ENCODE measurements around the gene ECM2.

ECM2 gene

DNA sequence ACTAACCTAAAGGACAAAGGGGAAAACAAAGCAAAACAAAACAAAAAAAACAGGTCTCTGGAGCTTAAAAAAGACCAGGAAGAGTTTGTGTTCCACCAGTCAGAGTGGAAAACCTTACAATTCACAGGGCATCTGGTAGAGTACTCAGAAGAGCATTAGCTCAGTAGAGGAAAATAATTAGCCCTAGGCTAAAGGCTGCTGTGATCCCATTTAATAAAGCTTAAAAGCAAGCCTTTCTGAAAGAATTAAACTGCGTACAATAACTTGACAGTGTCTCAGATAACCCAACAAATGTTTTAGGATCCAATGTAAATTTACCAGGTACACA is 7.3 kb downstream of the ECM2 start:
- in situ Hi-C loops (cut with HindIII; ENCODE audit: low sequenced_read_pairs) = loop anchor here (5.0 kb wide), 1 partner anchor 49 kb away; no protein-coding TSS in a partner anchor

DNA sequence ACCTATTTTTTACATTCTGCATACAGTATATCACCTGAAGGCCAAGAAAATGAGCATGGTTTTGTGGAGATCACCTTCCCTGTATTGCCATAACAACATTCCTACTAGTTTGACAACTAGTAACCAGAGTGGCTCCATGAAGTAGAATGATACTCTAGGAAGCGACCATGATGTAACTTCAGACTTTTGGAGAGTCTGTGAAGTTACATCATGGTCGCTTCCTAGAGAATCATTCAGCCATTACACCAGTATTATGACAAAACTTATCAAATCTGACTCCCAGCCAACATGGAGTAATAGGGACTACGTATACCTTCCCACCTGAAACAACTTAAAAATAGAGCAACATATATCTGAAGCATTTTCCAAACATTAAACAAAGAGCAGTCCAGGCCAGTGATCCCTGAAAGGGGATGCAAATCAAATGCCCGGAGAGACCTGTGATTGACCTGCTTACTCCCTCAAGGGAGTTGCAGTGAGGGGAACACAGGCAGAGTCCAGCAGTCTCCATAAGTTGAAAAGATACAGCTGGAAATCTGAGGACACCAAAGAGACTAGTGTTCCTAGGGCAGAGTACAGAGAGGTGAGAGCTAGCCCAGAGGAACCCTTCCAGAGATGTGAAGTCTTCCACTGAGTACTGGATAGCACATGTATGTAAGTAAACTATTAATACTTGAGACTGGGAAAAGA is 7.8 kb downstream of the ECM2 start:
- in situ Hi-C loops (cut with HindIII; ENCODE audit: low sequenced_read_pairs) = loop anchor here (5.0 kb wide), 1 partner anchor 49 kb away; no protein-coding TSS in a partner anchor

DNA sequence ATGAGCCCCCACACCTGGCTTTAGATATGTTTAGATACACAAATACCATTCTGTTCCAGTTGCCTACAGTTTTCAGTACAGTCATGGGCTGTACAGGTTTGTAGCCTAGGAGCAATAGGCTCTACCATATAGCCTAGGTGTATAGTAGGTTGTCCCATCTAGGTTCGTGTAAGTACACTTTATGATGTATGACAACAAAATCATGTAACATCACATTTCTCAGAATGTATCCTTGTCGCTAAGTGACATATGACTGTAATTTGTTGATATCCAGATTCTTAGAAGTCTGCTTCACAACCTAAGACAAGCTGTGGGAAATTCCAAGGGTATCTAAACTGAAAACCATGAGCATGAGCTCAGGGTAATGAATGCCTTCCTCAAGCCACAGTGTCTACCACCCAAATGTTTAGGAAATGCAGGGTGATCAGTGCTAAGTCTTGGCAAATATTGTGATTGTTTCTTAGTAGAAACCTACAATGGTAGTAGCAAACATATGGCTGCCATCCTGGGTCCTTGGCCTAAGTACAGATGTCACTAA is 8.4 kb downstream of the ECM2 start:
- in situ Hi-C loops (cut with HindIII; ENCODE audit: low sequenced_read_pairs) = loop anchor here (5.0 kb wide), 1 partner anchor 50 kb away; no protein-coding TSS in a partner anchor

DNA sequence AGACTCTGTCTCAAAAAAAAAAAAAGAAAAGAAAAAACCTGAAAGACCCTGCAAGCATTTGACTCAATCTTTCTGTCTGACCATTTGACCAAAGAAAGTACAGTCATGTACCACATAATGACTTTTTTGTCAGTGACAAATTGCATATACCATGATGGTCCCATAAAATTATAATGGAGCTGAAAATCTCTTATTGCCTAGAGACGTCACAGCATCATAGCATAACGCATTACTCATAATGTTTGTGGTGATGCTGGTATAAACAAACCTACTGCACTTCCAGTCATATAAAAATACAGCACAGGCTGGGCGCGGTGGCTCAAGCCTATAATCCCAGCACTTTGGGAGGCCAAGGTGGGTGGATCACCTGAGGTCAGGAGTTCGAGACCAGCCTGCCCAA is 10.5 kb downstream of the ECM2 start:
- in situ Hi-C loops (cut with HindIII; ENCODE audit: low sequenced_read_pairs) = loop anchor here (5.0 kb wide), 1 partner anchor 52 kb away; no protein-coding TSS in a partner anchor

DNA sequence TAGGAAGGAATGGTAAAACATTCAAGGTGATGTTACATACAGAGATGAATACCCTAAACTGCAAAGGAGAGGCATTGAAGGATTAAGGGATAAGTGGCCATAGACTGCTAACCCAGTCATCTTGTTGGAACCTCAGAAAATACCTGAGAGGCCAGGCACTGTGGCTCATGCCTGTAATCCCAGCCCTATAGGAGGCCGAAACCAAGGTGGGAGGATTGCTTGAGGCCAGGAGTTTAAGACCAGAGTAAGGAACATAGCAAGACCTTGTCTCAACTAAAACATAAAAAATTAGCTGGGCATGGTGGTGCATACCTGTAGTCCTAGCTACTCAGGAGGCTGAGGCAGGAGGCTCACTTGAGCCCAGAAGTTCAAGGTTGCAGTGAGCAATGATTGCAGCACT is 10.9 kb downstream of the ECM2 start:
- in situ Hi-C loops (cut with HindIII; ENCODE audit: low sequenced_read_pairs) = loop anchor here (5.0 kb wide), 1 partner anchor 52 kb away; no protein-coding TSS in a partner anchor

DNA sequence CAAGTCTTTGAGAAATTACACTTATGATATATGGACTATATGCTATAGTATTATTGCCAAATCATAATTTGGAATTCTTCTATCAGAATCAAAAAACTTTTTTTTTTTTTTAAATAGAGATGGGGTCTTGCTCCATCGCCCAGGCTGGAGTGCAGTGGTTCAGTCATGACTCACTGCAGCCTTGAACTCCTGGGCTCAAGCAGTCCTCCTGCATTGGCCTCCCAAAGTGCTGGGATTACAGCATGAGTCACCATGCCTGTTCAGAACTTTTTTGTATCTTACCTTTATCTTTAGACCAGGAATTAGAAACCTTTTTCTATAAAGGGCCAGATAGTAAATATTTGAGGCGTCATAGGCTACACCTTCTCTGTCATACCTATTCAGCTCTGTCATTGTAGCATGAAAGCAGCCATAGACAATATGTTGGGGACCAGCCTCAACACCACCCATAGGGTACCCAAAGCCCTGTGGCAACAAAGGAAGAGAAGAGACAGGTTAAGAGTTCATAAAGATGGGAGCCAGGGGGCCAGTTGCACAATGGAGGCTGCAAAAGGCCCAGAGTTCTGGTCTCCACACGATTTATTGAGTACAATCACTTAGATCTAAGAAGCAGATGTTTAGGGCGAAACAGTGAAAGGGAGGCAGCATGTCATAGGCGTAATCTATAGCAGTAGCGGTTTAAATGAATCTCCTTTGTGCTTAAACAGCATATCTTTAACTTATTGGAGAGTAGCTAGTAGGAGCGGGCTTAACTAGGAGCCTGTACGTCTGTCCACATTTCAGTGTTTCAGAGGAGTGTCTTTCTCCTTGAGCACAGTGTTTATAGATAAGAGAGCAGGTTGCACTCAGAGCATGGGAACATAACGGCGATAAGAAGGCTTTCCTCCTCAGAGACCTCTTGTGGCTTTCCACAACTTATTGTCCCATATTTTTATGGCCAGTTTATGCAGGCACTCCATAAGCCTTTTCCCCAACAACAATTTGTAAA is 12.5 kb downstream of the ECM2 start:
- in situ Hi-C loops (cut with HindIII; ENCODE audit: low sequenced_read_pairs) = no loop called here

DNA sequence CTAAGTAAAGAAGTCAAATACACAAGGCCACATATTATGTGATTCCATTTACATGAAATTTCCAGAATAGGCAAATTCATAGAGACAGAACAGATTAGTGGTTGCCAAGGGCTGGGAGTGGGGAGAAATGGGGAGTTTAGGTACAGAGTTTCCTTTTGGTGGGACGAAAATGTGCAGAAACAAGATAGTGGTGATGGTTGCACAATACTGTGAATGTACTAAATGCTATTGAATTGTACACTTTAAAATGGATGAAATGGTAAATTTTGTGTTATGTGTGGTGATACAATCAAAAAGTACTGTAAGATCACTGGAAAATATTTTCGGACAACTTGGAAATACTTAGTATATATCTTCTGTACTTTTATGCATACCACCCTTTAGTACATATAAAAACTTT is 15.0 kb downstream of the ECM2 start:
- in situ Hi-C loops (cut with HindIII; ENCODE audit: low sequenced_read_pairs) = no loop called here

DNA sequence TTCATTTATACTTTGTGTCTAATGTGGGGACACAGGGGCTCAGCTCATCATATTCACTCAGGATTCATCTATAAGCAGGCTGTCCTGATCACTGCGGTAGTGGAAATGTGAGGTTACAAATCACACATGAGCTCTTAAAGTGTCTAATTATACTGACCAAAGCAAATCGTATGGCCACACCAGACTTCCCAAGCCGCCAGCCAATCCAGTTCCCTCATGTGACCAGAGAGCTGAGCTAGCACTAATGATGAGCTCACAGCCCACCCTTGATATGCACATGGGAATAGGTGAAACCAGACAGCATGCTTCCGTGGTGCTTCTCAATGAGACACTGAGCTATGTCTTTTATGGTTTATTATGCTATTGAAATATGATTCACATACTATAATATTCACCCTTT is 17.6 kb downstream of the ECM2 start:
- in situ Hi-C loops (cut with HindIII; ENCODE audit: low sequenced_read_pairs) = no loop called here

DNA sequence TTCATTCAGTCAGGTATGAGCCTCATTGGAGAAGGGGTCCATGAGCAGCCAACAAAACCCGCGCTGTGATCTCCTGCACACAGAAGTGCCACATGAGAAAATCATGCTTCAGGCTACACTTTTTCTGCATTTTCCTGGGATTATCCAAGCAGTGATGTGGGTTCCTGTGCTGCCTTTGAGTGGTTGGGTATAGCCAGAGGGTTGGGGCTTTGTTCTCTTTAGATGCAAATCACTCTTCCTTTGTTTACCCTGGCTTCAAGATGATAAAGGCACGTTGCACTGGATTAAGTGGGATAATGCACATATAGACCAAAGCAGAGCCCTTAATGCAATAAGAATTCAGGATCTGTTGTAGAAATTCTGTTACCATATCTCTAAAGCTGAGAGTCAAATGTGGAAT is 18.7 kb downstream of the ECM2 start:
- in situ Hi-C loops (cut with HindIII; ENCODE audit: low sequenced_read_pairs) = no loop called here

DNA sequence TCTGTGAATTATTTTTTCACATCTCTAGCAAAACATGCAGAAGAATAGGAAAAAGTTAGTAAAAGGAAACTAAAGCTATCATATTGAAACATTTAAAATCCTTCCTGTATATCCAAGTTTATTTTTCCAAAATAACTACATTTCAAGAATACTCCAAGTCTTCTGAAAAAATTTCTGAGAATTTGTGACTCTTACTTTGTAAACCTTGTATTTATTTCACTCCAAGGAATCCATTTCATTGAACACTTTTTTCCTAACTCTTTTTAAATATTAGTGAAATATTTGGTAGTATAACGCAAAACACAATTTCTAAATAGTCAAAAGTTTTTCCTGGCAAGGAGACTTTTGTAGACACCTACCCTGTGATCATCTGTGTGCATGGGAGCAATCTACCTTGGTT is 19.3 kb downstream of the ECM2 start:
- in situ Hi-C loops (cut with HindIII; ENCODE audit: low sequenced_read_pairs) = no loop called here

DNA sequence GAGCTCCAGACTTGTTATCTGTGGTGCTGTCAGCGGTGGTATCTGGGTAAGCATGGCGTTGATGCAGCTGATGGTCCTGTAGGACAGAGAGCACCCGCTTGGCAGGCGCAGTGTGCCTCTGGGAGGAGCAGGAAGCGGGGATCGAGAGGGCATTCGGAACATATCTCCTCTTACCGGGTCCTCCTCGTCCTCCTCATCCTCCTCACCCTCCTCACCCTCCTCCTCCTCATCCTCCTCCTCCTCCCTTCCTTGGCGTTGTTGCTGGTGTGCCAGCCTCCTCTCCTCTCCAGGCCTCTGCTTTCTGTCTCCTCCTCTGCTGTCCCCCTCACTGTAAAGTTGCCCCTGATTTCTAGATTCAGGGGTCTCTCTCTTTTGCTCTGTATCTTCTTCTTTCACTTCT is 21.2 kb downstream of the ECM2 start:
- in situ Hi-C loops (cut with HindIII; ENCODE audit: low sequenced_read_pairs) = no loop called here

DNA sequence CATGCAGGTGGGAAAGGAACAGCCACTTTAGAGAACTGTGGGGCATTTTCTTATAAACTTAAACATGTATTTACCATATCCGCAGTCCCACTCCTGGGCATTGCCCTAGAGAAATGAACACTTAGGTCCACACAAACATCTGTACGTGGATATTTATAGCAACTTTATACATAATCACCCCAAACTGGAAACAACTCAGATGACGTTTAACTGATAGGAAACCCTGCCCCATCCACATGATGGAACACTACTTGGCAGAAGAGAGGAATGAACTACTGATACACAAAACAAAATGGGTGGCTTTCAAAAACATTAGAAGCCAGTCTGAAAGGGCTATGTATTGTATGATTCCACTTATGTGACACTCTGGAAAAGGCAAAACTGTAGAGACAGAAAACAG is 22.4 kb downstream of the ECM2 start:
- in situ Hi-C loops (cut with HindIII; ENCODE audit: low sequenced_read_pairs) = no loop called here

DNA sequence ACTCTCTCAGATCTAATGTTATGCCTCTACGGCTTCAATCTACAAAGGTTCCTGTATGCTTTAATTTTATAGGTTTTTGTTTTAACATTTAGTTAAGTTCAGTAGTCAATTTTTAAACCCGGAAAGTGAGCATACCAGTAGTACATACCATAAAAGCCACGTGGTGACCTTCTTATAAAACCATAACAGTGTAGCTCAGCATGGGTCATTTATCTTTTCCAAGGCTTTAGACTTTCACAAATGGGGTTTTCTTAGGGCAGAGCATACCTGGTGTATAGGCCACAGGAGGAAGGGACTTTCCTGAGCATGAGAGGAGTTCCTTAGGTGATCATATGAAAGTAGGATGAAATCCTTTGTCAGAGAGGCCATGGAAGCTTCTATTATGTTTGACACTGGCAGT is 23.2 kb downstream of the ECM2 start:
- in situ Hi-C loops (cut with HindIII; ENCODE audit: low sequenced_read_pairs) = no loop called here

DNA sequence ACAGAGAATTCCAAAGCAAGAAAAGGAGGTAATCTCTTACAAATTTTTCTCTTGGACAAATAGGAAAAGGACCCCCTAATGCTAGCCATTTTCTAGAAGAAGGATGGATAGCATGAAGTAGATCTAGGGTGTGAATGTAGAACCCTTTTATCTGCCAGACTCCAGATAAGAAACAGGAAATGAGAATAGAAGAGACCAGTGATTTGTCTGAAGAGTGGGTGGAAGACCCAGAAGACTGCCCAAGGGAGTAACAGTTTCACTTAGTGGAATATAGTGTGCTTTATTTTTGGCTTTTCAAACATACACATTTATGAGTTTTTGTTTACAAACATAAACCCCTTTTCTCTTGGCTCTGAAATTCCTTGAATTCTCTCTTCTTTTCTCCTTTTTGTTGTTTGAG is 25.0 kb downstream of the ECM2 start:
- in situ Hi-C loops (cut with HindIII; ENCODE audit: low sequenced_read_pairs) = no loop called here

DNA sequence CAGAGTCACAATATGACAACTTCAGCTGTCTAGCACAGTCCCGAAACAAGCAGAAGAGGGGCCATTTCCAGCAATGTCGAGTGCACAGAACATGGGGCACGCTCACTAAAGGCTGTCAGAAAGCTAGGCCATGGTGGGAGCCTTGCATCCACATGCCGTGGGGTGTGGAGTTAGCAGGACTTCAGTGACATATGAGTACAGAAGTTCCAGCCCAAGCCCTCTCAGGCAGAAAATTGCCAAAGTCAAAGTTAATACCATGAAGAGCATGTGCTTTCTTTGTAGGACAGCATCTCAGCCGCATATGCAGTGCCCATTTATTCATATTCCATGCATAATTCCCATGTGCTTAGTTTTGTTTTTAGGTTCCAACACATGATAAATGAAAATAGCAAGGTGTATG is 26.7 kb downstream of the ECM2 start:
- in situ Hi-C loops (cut with HindIII; ENCODE audit: low sequenced_read_pairs) = no loop called here

DNA sequence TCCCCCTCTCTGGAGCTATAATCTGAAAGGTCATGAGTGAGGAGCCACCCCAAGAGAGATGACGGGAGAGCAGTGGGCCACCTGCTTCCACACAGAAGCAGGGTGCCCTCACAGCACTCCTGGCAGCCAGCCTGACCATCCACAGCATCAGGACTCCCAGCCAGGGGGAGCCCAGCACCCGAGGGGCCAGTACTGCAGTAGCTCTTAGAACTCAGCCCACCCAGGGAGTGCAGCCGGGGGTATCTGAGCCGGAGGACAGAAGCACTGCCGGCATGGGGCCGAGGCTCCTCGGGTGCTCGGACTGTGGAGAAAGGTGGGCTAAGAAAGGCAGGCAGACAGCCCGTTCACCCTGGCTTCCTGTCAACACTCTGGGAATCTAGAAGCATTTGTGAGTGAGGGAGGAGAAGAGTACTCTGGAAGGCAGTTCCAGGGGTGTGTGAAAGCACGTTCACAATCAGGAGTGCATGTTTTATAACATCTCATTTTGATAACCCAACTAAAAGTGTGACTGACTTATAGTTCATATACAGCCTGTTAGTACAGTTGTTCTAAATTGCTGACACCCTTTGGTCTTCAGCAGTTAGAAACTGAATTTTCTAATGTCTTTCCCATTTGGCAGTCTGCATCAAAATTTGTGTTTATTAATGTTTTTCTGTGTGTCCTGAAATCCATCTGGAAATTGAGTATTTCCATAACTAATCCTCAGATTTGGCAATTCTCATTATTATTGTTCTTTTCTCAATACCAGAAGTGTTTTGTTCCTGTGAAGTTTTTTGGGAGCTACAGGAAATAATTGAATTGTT is 27.6 kb downstream of the ECM2 start:
- in situ Hi-C loops (cut with HindIII; ENCODE audit: low sequenced_read_pairs) = no loop called here

DNA sequence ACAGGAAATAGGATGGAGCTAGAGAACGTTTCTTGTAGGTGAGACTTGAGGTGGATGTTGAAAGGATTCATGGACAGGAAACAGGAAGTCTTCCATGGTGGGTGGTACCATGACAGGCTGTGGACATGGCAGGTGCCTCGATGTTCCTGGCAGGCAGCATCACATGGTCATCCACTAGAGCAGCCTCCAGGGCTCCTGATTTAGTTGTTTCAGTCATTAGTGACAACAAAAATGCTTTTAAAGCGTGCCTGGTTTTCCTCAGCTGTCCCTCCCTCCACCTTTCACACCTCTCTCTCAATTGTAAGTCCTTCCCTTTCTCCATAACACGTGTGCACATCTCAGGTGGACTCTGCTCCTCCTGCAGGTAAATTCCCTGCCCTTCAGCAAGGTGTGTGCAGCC is 28.3 kb downstream of the ECM2 start:
- in situ Hi-C loops (cut with HindIII; ENCODE audit: low sequenced_read_pairs) = no loop called here

DNA sequence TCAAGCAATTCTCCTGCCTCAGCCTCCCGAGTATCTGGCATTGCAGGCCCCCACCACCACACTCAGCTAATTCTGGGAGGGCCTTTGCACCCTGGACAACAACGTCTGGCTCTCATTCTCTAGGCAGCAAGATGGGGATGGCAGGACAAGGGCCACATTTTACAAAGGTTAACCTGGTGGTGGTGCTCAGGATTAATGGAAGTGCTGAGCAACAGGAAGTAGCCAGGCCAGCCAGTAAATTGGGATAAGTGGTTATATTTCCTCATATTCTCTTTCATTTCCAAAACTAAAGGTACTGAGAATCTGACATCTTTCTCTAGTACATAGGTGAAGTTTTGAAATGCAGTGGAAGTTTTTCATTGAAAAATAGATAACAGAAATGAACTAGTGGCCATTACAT is 28.8 kb downstream of the ECM2 start:
- in situ Hi-C loops (cut with HindIII; ENCODE audit: low sequenced_read_pairs) = no loop called here

DNA sequence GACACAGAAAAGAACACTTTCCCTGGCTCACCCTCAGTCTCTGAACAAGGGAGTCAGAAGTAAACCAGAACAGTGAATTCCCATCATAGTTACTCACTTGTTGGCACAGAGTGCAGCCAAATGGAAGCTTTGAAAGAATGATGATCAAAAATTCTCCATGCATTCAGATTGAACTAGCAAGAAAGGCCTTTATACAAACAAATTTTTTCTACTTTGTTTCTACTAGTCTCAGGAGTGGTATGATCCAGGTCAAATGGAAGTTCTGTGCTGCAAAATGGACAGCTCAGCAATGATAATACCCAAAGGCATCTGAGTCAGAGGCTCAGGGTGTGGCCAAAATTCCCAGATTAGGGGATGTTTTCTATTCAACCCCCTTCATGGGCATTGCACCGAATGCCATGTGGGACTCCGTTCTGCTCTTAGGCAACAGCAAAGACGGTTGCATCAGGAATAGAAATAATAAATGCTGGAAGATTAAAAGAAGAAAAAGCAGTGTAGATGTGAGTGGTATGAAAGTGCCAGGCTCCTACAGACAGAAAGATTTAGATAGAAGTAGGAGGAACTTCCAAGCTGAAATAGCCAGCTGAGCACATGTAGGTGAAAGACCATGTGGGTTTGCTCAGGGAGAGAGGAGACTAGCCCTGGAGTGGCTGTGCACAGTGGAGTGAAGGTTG is 29.5 kb downstream of the ECM2 start:
- in situ Hi-C loops (cut with HindIII; ENCODE audit: low sequenced_read_pairs) = no loop called here

DNA sequence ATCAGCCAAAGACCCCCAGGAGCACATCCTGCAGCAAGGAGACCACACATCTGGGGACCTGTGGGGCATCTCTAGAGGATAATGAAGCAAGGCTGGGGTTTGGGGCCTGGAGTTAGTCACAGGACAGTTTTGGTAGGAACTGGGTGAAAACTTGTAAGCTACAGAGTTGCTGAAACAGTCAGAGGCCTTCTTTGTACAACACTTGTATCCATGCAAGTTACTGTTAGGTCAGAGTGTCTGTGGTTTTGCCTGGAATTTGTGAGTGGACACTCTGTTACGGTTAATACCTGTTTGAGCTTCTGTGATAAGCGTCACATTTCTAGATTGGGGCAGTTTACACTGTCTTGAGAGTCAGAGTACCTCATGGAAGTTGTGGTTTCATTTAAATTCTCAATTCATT is 30.9 kb downstream of the ECM2 start:
- in situ Hi-C loops (cut with HindIII; ENCODE audit: low sequenced_read_pairs) = no loop called here
